ENCODE data around the gene ARAP1. TPM values are rescaled to one million over a fixed set of nuclear protein-coding genes. Genes with fewer than 3 reads are reported as not detected.

ARAP1 gene
- total RNA-seq, 1 experiment from 2014 or later, result 66.1 TPM

DNA sequence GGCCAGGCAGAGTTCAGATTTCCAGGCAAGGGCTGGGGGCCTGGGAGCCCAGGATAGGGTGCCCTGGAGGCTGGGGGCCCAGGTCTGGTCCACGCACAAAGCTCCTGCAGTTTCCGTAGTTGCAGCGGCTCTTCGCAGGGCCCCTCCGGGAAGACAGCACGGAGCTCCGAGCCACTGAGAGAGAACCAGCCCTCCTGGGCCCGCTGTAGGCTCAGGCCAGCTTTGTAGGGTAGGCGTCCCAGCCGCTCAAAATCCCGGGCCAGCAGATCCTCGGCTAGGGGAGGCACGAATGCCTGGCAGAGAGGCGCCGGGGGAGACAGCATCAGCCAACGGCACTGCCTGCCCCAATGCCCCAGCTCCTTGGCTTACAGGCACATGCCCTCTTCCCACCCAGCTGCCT lies 54.4 kb downstream of the ARAP1 start:
- DNase-seq (ENCODE audit: low spot score), result no peak
- CTCF ChIA-PET, result interaction anchor here (0.9 kb wide), 1 partner anchor 14 kb away, joined by 4 read pairs; no protein-coding TSS in a partner anchor
- H3K36me3 ChIP-seq (ENCODE audit: insufficient read depth, low read length, poor library complexity, severe bottlenecking), result peaks cover 35% of the 10 kb centered on the region
- H3K27ac ChIP-seq (ENCODE audit: low read depth, low read length, poor library complexity, severe bottlenecking), result no peak overlapping the region
- intact Hi-C loops (cut with micrococcal nuclease; ENCODE audit: unreplicated experiment), result no loop called here
- TF ChIP-seq, protein P1, sequence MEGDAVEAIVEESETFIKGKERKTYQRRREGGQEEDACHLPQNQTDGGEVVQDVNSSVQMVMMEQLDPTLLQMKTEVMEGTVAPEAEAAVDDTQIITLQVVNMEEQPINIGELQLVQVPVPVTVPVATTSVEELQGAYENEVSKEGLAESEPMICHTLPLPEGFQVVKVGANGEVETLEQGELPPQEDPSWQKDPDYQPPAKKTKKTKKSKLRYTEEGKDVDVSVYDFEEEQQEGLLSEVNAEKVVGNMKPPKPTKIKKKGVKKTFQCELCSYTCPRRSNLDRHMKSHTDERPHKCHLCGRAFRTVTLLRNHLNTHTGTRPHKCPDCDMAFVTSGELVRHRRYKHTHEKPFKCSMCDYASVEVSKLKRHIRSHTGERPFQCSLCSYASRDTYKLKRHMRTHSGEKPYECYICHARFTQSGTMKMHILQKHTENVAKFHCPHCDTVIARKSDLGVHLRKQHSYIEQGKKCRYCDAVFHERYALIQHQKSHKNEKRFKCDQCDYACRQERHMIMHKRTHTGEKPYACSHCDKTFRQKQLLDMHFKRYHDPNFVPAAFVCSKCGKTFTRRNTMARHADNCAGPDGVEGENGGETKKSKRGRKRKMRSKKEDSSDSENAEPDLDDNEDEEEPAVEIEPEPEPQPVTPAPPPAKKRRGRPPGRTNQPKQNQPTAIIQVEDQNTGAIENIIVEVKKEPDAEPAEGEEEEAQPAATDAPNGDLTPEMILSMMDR (conservative IDR thresholded peaks at IDR 0.05; ENCODE audit: low read depth, low read length), result no peak
- no peak for TF ChIP-seq EZH2 (IDR thresholded peaks at IDR 0.05; ENCODE audit: borderline replicate concordance, low read depth, low read length, poor library complexity, severe bottlenecking)
- no peaks in the 10 kb centered on the region for H3K27me3 ChIP-seq (replicated peaks; ENCODE audit: insufficient read depth, low read depth, low read length, poor library complexity)
- H3K4me3 ChIP-seq (ENCODE audit: low read depth, low read length, poor library complexity, severe bottlenecking), result no peak overlapping the region
- no TSS peak for BruUV-seq (replicated peaks)
- POLR2A ChIA-PET (ENCODE audit: low non-redundant PET), result no interaction called here
- H3K4me1 ChIP-seq (ENCODE audit: insufficient read depth, low read length, poor library complexity, severe bottlenecking), result no peaks in the 10 kb centered on the region
- no peaks in the 10 kb centered on the region for H3K9me3 ChIP-seq (ENCODE audit: low read depth, low read length, poor library complexity, severe bottlenecking)

DNA sequence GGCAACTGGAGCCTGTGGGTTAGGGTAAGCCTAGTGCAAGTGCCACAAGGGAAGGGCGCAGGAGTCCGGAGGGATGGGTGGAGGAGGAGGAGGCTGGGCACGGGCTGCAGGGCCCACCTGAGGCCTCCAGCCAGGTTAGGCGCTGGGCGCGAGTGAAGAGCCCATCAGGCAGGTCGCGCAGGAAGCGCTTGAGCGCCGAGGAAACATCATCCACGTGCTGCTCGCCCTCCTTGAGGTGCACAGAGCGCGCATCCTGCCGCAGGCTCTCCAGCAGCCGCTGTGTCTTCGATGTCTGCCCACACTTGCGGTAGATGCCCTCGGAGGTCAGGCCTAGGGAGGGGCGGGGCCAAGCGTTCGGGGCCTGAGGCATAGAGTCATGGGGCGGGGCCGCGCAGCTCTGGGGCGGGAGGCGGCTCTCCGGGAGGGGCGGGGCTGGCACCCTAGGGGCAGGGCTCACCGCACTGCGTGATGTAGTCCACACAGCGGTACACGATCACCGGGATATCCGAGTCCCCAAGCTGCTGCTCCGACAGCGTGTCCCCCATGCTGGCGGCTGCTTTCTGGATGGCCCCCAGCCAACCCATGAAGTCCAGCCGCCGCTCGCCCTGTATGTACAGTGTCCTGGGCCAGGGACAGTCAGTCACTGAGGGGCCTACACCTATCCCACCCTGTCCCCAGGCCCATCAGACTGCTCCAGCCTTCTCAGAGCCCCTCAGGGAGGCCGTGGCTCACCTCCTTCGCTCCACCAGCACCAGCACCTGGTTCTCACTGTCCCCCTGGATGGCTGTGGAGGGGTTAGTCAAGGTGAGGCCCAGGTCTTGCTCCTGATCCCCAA lies 55.1 kb downstream of the ARAP1 start:
- no peaks in the 10 kb centered on the region for H3K9me3 ChIP-seq (ENCODE audit: low read depth, low read length, poor library complexity, severe bottlenecking)

DNA sequence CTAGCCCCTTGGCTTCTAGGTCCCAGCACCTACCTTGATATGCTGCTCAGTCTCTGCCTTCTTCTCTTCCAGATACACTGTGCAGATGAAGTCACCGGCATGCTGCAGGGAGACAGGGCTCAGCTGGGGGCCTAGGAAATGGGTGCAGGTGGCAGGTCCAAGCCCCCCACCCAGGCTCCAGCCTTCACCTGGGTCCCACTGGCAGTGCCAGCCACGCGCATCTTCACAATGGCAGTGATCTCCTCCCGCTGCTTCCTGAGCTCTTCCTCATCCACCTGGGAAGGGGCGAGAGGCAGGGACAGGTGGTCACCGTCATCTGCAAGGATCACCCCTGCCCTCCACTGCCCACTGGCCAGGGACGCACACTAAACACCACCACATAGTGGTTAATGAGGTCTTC lies 56.9 kb downstream of the ARAP1 start:
- no peak for TF ChIP-seq EZH2 (IDR thresholded peaks at IDR 0.05; ENCODE audit: borderline replicate concordance, low read depth, low read length, poor library complexity, severe bottlenecking)
- TF ChIP-seq, protein P1 (conservative IDR thresholded peaks at IDR 0.05; ENCODE audit: low read depth, low read length), result no peak
- ChIA-PET CTCF (no interaction called here), POLR2A (ENCODE audit: low non-redundant PET) (no interaction called here)
- H3K36me3 ChIP-seq (ENCODE audit: insufficient read depth, low read length, poor library complexity, severe bottlenecking), result peaks cover 38% of the 10 kb centered on the region
- no peak overlapping the region for H3K27ac ChIP-seq (ENCODE audit: low read depth, low read length, poor library complexity, severe bottlenecking)
- H3K4me3 ChIP-seq (ENCODE audit: low read depth, low read length, poor library complexity, severe bottlenecking), result no peak overlapping the region
- no TSS peak for BruUV-seq (replicated peaks)
- intact Hi-C loops (cut with micrococcal nuclease; ENCODE audit: unreplicated experiment), result no loop called here
- no peaks in the 10 kb centered on the region for H3K9me3 ChIP-seq (ENCODE audit: low read depth, low read length, poor library complexity, severe bottlenecking)
- no peak for DNase-seq (ENCODE audit: low spot score)
- no peaks in the 10 kb centered on the region for H3K27me3 ChIP-seq (replicated peaks; ENCODE audit: insufficient read depth, low read depth, low read length, poor library complexity)
- no peaks in the 10 kb centered on the region for H3K4me1 ChIP-seq (ENCODE audit: insufficient read depth, low read length, poor library complexity, severe bottlenecking)

More for the DNA sequence above, 55.1 kb downstream of the ARAP1 start:
- ChIA-PET CTCF (no interaction called here), POLR2A (ENCODE audit: low non-redundant PET) (no interaction called here)
- TF ChIP-seq EZH2 (IDR thresholded peaks at IDR 0.05; ENCODE audit: borderline replicate concordance, low read depth, low read length, poor library complexity, severe bottlenecking), result no peak
- TF ChIP-seq, protein P1 (conservative IDR thresholded peaks at IDR 0.05; ENCODE audit: low read depth, low read length), result no peak
- BruUV-seq (replicated peaks), result no TSS peak
- Histone ChIP-seq H3K4me3 (ENCODE audit: low read depth, low read length, poor library complexity, severe bottlenecking) (no peak overlapping the region), H3K27ac (ENCODE audit: low read depth, low read length, poor library complexity, severe bottlenecking) (no peak overlapping the region), H3K36me3 (ENCODE audit: insufficient read depth, low read length, poor library complexity, severe bottlenecking) (peaks cover 36% of the 10 kb centered on the region), H3K4me1 (ENCODE audit: insufficient read depth, low read length, poor library complexity, severe bottlenecking) (no peaks in the 10 kb centered on the region), H3K27me3 (replicated peaks; ENCODE audit: insufficient read depth, low read depth, low read length, poor library complexity) (no peaks in the 10 kb centered on the region)
- intact Hi-C loops (cut with micrococcal nuclease; ENCODE audit: unreplicated experiment), result no loop called here
- no peak for DNase-seq (ENCODE audit: low spot score)

Data from A673 (cell line).